Activated CD4-positive, CD25-positive, alpha-beta regulatory T cell treated with anti-CD3 and anti-CD28 coated beads, Interleukin-2, amount 50 U/mL, for 24 hours (primary cell): ENCODE results near the gene UBE2F.

Experiments used
- ATAC-seq, 2 donors: fragments of 150-1000 bp; cut with Tn5 transposase; one replicate each; pipeline ENCODE4 v1.10.0; 2021; ENCODE audit warnings: mild to moderate bottlenecking in 1 of 2, moderate library complexity in 1 of 2

The UBE2F gene, protein sequence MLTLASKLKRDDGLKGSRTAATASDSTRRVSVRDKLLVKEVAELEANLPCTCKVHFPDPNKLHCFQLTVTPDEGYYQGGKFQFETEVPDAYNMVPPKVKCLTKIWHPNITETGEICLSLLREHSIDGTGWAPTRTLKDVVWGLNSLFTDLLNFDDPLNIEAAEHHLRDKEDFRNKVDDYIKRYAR

GRCh38 chr2:237966565-237967462 is at the start of gene UBE2F:
UBE2F (plus strand) TSS chr2:237967014; CDS start chr2:237973108, 6,094 bp downstream.
- ATAC-seq: peak; percentile 95 to 97

- ATAC-seq: no peak
Measured at GRCh38 chr2:237917696-237918374, 49.0 kb upstream of the UBE2F start.

GRCh38 chr2:237919593-237919992 is 47.2 kb upstream of the UBE2F start:
- no peak for ATAC-seq

DNA sequence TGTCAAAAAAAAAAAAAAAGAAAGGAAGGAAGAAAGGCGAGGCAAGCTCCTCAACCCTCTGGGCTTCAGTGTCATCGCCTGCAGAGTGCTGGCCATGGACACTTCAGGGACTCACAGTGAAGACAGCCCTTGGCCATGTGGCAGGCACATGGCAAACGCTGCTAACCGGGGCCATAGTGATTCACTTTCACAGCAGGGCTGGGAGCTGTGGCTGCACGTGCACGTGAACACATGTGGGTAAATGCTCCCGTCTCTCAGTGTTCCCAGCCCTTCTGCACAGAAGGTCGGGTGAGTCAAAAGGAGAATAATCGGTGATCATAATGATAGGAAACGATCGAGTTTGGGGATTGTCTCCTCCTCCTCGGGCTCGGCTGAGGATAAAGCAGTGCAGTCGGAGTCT is 46.1 kb upstream of the UBE2F start:
- ATAC-seq: no peak

DNA sequence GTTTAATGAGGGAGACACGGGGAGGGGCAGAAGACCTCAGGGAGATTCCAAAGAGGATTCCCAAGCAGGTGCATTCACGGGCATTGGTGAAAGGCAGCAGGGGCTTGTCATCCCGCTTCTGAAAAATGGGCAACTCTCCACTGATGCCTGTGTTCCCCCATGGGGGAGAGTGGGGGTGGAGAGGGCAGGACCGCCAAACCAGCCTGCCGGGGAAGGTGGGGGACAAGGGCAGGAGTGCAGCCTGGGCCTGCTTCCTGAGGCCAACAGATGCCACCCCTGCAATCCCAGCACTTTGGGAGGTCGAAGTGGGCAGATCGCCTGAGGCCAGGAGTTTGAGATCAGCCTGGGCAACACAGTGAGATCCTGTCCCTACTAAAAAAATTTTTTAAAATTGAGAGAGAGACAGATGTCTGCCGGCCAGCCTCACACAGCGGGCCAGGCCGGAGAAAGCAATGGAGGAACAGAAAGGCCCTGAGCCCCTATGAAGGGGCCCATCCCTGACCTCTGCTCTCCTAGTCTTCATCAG is 44.8 kb upstream of the UBE2F start:
- no peak for ATAC-seq

DNA sequence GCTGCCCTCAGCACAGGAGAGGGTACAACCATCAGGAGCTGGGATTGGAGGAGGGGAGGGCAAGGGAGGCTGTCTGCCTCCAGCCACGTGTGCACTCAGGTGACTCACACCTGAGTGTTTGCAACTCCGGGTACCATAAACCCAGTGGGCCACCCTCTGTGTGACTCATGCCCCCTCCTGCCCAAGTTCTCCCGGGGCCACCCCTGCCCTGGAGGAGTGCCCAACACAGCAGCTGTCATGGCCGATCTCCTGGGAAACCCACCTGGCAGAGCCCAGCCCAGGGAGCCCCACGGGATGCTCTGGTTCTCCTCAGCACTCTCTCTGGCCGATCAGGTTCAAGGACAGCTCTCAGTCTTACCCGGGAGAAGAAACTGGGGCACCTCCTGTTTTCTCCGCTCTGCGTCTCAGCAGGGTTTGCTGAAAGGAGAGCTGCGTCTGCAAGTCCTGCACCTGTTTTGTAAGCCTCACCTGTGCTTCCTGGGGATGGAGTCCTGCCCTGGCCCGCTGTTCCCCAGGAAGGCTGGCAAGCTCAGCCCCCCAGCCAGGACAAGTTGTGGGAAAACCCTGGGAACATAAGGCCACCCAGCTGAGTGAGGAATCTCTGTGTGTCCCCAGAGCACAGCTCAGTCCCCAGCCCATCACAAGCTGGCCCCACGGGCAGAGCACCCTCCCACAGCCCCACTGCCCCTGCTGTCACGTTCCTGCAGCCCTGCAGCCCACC is 44.0 kb upstream of the UBE2F start:
- peak; percentile 42 to 52 for ATAC-seq

DNA sequence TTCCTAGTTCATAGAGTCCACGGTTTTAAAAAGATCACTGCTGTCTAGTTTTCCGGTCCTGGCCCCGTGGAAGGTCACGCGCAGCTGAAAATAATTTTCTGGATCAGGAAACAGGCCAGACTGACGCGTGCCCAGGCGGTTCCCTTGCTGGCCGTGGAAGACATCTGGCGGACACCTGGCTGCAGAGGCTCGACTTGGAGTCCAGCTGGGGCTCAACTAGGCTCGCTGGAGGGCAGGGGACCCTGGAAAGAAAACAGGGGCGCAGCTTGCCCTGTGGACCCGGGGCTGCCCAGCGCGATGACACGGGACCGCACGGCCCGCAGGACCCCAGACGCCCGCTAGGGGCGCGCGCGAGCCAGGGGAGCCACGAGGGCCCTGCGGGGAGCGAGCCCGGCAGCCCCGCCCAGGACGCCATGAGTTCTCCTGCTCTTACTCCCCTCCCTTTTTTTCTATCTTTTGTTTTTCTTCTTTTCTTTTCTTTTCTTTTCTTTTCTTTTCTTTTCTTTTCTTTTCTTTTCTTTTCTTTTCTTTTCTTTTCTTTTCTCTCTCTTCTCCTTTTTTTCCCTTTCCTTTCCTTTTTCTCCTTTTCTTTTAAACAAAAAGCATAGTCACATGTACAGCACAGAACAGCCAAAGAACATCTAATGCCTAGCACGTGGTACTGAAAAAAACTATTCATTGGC is 43.2 kb upstream of the UBE2F start:
- peak; percentile 94 for ATAC-seq

DNA sequence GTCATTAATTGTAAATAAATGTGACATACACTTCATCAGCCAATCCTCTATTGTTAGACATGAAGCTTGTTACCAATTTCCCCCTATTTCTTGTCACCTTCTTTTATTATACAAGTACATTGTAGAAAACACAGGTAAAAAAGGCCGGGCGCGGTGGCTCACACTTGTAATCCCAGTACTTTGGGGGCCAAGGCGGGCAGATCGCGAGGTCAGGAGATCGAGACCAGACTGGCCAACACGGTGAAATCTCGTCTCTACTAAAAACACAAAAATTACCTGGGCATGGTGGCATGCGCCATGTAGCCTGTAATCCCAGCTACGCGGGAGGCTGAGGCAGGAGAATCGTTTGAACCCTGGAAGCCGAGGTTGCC is 42.7 kb upstream of the UBE2F start:
- ATAC-seq: no peak

- no peak for ATAC-seq
Measured at GRCh38 chr2:237927135-237927534, 39.7 kb upstream of the UBE2F start.

DNA sequence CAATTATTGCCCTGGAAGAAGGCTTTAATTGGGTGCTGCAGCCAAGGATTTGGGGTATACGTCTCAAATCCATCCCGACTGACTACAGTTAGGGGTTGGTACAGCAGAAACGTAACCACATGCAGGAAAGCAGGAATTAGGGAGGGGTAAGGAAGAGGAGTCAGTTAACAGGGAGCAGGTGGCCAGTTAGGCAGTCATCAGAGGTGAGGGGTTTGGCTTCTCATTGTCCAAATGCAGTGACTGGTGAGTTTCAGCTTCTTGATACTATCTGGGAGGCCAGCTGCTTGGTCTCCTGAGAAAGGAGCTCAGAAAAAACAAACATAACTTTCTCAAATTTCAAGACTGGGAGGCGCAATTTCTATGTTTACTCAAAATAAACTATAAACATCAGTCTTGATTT is 38.8 kb upstream of the UBE2F start:
- no peak for ATAC-seq

DNA sequence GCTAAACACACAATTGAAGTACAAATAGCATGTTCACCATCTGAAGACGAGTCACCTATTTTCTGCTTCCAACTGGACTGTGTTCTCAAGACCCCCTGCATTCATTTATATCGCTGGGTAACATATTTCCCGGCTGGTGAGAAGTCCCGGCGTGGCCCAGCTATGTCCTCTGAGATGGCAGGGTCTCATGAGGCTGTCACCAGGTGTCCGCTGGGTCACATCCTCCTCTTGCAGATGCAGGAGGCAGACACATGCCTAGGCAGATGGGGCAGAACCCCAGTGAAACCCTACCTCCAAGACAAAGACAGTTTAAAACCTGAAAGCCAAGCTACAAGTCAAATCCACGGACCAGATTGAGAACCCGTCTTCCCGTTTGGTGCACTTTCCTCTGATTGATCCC is 36.8 kb upstream of the UBE2F start:
- ATAC-seq: no peak

DNA sequence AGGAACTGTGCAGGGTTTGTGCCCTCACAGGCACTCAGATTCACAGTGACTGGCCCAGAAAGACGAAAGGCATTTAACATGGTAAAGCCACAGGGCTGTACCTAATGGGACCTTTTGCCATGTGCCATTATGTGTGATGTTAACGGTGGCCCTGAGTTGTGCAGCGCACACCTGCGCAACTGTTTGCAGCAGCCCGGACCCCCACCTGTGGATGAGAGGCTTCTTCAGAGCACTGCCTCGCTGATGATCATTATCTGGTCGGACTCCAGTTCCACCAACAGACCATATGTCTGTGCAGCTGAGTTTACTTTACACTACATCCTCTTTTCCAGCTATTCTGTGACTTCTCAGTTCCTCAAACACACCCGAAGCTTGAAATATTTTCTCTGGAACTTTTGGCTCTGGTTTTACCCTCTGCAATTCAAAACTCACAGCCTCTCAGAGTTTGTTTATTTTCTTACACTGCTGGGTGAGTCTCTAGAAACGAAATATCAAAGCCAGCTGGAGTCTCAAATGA is 35.6 kb upstream of the UBE2F start:
- no peak for ATAC-seq

DNA sequence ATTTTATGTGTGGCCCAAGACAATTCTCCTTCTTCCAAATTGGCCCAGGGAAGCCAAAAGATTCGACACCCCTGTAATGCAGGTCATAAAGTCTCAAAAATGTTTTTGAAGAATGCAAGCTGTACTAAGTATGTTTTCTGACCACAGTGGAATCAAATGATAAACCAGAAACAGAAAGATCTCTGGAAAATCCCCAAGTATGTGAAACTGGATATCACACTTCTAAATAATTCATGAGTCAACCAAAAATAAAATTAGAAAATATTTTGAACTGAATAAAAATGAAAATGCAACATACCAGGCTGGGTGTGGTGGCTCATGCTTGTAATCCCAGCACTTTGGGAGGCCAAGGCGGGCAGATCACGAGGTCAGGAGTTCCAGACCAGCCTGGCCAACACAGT is 34.1 kb upstream of the UBE2F start:
- ATAC-seq: peak; percentile 41 to 73

GRCh38 chr2:237934186-237934585 is 32.6 kb upstream of the UBE2F start:
- ATAC-seq: no peak

DNA sequence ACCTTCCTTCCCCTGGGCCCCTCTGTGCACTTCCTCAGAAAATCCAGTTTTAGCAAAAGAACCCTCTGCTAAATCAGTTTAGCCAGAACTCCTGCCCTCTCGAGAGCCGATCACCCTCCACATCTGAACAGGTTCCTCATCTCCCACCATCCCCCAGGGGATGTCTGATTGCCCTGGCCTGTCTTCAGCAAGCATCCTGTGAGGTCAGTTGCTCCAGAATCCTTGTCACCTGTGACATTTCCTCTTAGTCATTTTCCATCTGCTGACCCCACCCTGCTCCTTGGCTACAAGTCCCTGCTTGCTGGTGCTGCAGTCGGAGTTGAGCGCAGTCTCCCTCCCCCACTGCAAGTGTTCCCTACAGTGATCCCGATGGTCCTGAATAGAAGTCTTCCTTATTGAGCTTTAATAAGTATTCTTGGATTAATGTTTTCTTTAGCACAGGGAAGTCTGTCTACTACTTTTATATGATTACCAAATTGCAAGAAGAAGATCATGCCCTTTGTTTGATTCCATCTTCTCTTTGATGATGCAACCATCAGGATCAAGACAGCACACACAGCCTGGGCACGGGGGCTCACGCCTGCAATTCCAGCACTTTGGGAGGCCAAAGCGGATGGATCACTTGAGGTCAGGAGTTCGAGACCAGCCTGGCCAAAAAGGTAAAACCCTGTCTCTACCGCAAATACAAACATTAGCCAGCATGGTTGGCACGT is 30.9 kb upstream of the UBE2F start:
- no peak for ATAC-seq

DNA sequence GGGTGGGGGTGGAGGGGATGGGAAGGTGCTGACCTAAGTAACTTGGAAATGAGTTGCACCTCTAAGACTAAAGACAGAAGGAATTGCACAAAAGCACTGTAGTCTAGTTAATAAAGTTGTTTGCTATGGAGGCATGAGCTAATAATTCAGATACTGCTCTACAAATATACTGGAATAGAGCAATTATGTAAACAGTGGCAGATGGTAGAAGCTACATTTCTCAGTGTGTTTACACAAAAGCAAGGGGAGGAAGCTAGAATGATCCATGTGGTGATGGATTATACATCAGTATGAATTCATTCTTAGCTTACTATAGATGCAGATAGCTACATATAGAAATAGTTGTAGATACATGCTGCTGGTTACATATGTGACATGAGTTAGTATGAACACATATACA is 27.6 kb upstream of the UBE2F start:
- ATAC-seq: no peak

DNA sequence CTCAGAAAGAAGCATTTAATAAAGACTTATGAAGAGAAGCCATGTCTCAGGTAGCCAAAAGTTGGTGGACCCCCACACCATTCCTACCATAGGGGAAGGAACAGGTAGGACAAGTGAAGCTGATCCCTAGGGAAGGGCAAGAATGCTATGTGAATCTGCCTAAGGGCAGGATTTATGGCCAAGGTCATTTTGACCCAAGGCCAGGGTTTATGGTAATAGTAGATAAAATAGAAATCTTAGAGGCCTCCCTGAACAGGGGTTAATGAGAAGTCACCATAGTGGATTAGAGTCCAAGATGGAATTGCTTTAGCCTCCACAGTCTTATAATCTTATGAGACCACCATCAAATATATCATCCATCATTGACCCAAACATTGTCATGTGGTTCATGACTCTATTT is 26.0 kb upstream of the UBE2F start:
- no peak for ATAC-seq

- no peak for ATAC-seq
Measured at GRCh38 chr2:237941239-237941638, 25.6 kb upstream of the UBE2F start.

- ATAC-seq: no peak
Measured at GRCh38 chr2:237942513-237942899, 24.3 kb upstream of the UBE2F start.

DNA sequence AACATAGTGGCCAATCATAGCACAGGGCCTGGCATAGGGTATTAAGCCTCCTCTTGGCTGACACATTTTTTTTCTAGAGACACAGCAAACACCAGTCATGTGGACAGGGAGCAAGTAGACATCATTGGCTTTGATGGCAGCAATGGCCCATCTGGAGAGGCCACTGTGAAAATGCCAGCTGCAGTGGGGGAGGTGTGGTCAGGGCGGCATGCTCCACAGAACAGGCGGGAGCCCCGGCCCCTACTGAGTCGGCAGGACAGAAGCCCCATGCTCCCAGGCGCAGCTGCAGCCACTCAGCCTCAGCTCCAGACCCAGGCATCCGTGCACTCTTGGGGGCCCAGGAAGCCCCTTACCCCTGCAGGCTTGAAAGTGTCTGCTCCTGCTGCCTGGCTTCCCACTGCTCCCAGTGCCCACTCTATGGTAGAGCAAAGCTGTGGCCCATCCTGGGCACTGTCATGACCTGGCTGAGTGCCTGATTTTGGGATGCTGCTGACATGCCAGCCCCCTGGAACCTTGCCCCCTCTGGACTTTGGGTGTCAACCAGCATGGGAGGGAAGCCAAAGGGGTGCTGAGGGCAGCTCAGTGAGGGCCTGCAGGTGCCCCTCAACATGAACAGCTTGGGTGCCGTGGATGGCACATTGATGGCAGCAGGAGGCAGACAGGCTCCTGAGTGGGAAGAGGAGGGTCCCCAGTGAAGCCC is 23.3 kb upstream of the UBE2F start:
- no peak for ATAC-seq

GRCh38 chr2:237944302-237944701 is 22.5 kb upstream of the UBE2F start:
- no peak for ATAC-seq
